IPS DF 4.7 (cell line): ENCODE results near the gene S100A6.

Source experiments
- DNase-seq: peaks from one replicate; pipeline ENCODE4 v3.0.0-alpha.2; 2013; ENCODE audit warnings: low spot score; ENCODE audit errors: extremely low read depth

Gene S100A6

DNA sequence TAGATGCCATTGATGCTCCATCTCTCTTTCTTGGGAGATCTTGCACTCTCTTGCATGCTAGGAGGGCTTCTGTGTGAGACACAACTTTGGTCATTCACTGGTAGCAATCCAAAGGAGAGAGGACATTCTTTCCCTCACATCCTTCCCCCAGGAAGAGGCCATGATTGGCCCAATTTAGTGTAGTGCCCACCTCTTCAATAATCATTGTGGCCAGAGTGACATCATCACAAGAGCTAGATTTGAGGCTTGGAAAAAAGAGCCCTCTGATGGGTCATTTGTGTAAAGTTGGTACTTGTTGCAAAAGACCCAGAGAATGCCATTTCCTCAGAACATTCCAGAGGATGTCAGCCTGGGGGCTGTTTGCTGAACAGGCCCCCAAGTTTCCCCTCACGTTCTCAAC, 30.2 kb downstream of the S100A6 start:
- DNase-seq = no peak

DNA sequence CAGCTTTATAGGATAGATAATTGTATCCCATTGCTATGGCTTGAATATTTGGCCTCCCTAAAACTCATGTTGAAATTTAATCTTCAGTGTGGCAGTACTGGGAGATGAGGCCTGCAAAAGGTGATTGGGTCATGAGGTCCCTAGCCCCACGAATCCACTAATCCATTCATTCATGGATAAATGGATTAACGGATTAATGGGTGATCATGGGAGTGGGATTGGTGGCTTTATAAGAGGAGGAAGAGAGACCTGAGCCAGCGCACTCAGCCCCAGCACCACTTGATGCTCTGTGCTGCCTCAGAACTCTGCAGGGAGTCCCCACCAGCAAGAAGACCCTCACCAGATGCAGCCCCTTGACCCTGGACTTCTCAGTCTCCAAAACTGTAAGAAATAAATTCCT, 32.0 kb downstream of the S100A6 start:
- no peak for DNase-seq

DNA sequence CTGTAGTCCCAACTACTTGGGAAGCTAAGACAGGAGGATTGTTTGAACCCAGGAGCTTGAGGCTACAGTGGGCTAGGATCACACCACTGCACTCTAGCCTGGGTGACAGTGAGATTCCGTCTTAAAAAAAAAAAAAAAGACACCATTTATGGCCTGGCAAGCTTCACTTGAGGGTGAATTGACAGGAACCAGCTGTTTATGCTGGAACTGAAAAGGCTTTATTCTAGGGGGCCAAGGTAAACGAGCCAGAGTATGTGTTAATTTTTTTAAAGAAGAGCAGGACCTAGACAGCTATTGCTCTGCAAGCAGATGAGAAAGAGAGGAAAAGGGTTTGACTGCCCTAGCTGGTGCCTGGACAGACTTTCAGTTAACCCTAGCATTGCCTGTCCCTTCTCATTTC, 37.0 kb downstream of the S100A6 start:
- no peak for DNase-seq

DNA sequence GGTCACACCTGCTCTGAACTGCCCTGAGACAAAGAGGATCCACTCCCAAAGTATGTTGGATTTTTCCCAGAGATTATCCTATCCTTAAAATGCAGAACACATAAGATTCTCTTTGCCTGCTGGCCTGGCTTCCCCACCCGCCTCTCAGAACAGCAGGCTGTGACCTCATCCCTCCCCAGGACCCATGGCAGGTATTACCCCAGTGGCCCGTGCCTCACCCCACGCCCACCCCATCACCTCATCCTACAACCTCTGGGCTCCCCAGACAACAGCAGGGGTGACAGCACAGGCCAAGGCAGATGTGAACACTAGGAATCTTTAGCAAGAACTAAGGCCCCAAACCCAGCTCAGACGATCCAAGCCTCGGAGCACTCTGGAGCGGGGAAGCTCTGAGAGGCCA, 40.3 kb downstream of the S100A6 start:
- no peak for DNase-seq

DNA sequence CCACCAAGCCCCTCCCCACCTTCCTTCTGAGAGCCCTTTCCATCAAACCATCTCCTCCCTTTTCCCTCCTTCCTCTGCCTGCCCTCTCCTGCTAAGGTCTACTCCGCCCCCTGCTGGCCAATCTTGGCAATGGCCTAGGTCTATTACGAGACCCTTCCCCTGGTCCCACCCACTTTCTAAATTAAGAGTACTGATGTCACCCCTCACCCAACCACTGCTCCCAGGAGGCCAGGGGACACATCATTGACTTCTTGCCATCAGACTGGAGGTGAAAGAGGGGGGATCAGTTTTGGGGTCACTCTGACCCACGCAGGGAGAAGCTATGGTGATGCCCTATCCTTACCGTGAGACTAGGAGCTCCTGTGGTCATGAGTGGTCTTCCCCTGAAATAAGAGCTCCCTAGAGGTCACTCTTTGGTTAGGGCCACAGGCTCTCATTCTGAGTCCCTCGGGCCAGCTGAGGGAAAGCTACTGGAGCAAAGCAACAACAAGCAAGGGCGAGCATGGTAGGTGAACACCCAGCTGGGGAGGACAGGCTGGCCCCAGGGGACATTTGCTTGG, 40.7 kb downstream of the S100A6 start:
- peak; percentile 89 for DNase-seq

DNA sequence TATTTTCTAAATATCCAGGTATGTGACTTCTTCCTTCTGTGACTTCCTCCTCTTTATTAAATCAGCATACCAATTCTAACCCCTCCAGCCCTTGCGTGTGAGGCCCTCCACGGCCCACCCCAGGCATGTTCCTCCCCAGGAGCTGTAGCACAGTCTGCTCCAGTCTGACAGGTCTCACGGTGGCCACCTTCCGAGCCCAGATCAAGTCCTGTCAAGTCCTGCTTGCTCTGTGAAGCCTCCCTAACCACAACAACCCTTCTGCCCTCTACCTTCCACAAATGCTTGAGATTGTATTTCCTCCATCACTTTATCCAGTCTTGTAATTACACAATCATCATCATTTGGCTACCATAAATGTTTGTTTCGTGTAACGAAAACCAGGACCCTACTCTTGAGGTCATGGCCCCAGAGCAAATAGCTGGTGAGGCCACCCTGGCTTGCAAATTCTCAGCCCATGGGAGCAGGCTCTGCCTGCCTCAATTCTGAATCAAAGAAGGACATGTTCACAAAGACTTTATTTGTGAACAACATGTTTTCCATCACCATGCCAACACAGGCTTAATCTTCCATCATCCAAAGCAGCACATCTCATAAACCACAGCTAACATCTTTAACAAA, 42.3 kb downstream of the S100A6 start:
- no peak for DNase-seq

DNA sequence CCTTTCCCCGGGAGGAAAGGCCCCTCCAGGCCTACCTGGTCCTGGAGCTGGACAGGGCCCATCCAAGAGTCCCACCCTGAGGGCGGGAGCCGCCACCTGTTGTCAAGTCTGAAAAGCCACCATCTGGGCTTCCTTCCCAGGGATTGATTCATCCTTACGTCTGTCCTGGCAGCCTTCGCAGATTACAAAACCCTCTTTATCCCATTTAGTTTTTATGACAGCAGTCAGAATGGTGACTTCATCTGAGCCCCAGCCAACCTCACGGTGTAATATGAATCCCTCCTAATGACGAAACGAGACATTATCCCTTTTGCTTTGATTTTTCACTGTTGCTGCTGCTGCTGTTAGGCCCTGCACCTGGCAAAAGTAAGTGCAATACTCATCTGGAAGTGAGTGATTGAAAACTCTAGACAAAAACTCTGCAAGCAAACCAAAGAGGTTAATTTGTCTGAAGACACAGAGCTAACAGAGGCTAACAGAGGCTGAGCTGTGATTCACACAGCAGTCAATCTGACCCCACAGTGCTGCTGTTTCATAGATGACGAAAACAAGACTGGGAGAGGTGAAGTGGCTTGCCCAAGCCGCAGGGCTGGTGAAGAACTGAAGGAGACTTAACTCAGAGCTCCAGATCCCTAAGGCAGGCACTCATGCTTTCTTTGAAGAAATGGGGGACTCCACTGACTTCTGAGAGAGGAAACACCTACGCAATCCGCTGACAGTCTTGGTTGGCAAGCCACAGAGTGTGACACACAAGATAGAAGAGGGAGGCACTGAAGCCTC, 45.3 kb downstream of the S100A6 start:
- DNase-seq = no peak

DNA sequence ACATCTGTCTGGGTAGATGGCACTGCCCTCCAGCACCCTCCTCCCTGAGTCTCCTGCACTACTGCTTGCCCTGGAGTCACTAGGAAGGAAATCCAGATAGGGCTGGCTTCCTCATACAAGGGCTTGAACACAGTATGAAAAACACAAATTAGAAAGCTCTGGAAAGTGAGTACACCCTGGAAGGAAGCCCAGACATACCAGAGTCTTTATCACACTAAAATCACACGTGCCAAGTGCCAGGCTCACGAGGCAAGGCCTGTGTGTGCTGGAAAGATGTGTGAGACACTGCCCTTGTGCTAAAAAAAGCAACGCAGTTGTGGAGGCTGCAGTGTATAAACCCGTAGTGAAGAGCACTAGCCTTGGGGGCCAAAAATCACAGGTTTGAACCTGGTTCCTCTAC, 47.1 kb downstream of the S100A6 start:
- DNase-seq = no peak

DNA sequence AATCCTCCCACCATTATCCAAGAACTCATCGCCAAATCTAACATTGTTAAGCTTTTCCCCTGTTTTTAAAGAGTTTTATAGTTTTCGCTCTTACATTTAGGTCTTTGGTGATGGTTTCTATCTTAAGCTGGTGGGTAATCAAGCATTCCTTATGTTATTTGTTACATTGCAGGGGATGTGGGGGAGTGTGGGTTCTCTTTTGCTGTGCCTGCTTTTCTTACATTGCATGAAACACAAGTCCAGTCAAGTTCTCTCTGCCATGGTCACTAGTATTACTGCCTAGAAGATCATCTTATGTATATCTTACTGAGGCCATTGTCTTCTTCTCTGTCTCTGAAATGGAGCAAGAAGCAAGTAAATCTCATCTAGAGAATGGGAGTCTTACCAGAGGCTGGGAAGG, 48.1 kb downstream of the S100A6 start:
- DNase-seq = no peak

DNA sequence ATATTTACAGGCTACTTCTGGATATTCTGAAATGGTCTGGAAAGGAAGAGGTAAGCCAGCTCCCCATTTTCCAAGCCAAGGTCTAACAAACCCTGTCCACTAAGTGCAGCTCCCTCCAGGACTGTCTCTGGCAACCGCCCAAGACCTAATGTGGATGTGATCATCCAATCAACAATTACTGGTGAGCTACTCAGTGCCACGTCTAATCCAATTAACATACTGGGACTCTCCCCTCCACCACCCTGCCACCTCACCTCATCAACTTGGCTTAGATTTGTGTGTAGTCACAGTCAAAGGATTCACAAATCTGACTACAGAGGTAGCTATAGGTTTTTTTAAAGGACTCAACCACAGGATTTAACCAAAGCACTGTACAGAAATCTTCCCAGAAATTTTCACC, 49.9 kb downstream of the S100A6 start:
- DNase-seq = no peak
